Measurements from ENCODE around the gene SUSD4. TPM values are rescaled to one million over a fixed set of nuclear protein-coding genes. Genes with fewer than 3 reads are reported as not detected.

Gene SUSD4
- polyA plus RNA-seq, 2 of the 4 experiments (the other 2 are of a cell fraction): 0.61 to 0.85 TPM

DNA sequence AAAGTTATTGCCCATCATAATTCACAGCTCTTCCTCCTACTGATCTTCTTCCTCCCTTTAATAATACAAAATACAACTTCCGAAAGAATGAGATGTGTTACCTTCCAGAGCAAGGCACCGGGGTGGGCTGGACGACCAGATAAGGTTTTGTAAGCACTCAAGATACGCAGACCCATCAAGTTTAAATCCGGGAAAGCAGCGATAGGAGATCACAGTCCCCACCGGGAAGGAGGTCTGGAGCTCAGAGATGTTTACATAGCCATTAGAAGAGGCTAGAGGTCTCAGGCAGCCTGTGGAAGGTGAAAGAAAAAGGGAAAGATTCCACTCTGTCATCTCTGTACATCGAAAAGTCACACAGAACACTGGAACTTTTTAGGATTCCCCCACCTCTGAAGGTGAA lies 99.4 kb downstream of the SUSD4 start:
- no peak overlapping the region for H3K27ac ChIP-seq
- peaks cover 4% of the 10 kb centered on the region for H3K4me1 ChIP-seq
- POLR2A ChIA-PET: no interaction called here
- no peak overlapping the region for H3K4me3 ChIP-seq
- no peak for FAIRE-seq
- 42% methylated on average over 8 of the region's 8 CpGs for WGBS (ENCODE audit: missing lambda C conversion rate)
- TF ChIP-seq POLR2A (IDR thresholded peaks at IDR 0.05; ENCODE audit: low read length) (no peak), ZFP36 (IDR thresholded peaks at IDR 0.05; ENCODE audit: borderline replicate concordance, partially characterized antibody) (no peak), EP300 (IDR thresholded peaks at IDR 0.05) (no peak), CBX2 (IDR thresholded peaks at IDR 0.05; ENCODE audit: borderline replicate concordance, low read depth) (no peak), RNF2 (IDR thresholded peaks at IDR 0.05; ENCODE audit: borderline replicate concordance, low read depth) (no peak), HOXA7 (CRISPR knock-in tag; IDR thresholded peaks at IDR 0.05) (no peak), FOSL2 (IDR thresholded peaks at IDR 0.05) (no peak), FOSL2 (CRISPR knock-in tag; IDR thresholded peaks at IDR 0.05) (no peak), RAD21 (conservative IDR thresholded peaks at IDR 0.05 in 1 of 2, IDR thresholded peaks at IDR 0.05 in 1 of 2) (no peak), NPAS2 (CRISPR knock-in tag; IDR thresholded peaks at IDR 0.05; ENCODE audit: borderline replicate concordance) (no peak), HEYL (CRISPR knock-in tag; IDR thresholded peaks at IDR 0.05) (no peak), HOXB13 (CRISPR knock-in tag; IDR thresholded peaks at IDR 0.05; ENCODE audit: low read depth) (no peak), CBX8 (IDR thresholded peaks at IDR 0.05) (no peak), MYC (IDR thresholded peaks at IDR 0.05; ENCODE audit: borderline replicate concordance, low read length) (no peak), TP53 (CRISPR knock-in tag; IDR thresholded peaks at IDR 0.05) (no peak), EHMT2 (IDR thresholded peaks at IDR 0.05; ENCODE audit: low read depth) (no peak)
- TF ChIP-seq, protein P1, sequence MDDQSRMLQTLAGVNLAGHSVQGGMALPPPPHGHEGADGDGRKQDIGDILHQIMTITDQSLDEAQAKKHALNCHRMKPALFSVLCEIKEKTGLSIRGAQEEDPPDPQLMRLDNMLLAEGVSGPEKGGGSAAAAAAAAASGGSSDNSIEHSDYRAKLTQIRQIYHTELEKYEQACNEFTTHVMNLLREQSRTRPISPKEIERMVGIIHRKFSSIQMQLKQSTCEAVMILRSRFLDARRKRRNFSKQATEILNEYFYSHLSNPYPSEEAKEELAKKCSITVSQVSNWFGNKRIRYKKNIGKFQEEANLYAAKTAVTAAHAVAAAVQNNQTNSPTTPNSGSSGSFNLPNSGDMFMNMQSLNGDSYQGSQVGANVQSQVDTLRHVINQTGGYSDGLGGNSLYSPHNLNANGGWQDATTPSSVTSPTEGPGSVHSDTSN (IDR thresholded peaks at IDR 0.05): no peak
- TF ChIP-seq, protein P2, sequence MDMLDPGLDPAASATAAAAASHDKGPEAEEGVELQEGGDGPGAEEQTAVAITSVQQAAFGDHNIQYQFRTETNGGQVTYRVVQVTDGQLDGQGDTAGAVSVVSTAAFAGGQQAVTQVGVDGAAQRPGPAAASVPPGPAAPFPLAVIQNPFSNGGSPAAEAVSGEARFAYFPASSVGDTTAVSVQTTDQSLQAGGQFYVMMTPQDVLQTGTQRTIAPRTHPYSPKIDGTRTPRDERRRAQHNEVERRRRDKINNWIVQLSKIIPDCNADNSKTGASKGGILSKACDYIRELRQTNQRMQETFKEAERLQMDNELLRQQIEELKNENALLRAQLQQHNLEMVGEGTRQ (IDR thresholded peaks at IDR 0.05): no peak
- TF ChIP-seq, protein P3, sequence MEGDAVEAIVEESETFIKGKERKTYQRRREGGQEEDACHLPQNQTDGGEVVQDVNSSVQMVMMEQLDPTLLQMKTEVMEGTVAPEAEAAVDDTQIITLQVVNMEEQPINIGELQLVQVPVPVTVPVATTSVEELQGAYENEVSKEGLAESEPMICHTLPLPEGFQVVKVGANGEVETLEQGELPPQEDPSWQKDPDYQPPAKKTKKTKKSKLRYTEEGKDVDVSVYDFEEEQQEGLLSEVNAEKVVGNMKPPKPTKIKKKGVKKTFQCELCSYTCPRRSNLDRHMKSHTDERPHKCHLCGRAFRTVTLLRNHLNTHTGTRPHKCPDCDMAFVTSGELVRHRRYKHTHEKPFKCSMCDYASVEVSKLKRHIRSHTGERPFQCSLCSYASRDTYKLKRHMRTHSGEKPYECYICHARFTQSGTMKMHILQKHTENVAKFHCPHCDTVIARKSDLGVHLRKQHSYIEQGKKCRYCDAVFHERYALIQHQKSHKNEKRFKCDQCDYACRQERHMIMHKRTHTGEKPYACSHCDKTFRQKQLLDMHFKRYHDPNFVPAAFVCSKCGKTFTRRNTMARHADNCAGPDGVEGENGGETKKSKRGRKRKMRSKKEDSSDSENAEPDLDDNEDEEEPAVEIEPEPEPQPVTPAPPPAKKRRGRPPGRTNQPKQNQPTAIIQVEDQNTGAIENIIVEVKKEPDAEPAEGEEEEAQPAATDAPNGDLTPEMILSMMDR (IDR thresholded peaks at IDR 0.05): no peak
- TF ChIP-seq, protein P4, sequence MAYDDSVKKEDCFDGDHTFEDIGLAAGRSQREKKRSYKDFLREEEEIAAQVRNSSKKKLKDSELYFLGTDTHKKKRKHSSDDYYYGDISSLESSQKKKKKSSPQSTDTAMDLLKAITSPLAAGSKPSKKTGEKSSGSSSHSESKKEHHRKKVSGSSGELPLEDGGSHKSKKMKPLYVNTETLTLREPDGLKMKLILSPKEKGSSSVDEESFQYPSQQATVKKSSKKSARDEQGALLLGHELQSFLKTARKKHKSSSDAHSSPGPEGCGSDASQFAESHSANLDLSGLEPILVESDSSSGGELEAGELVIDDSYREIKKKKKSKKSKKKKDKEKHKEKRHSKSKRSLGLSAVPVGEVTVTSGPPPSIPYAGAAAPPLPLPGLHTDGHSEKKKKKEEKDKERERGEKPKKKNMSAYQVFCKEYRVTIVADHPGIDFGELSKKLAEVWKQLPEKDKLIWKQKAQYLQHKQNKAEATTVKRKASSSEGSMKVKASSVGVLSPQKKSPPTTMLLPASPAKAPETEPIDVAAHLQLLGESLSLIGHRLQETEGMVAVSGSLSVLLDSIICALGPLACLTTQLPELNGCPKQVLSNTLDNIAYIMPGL (CRISPR knock-in tag; IDR thresholded peaks at IDR 0.05; ENCODE audit: borderline replicate concordance): no peak
- H3K4me2 ChIP-seq: no peak overlapping the region
- CTCF ChIA-PET: interaction anchor here (2.6 kb wide), 1 partner anchor 130 kb away, joined by 7 read pairs; no protein-coding TSS in a partner anchor
- no peaks in the 10 kb centered on the region for H3K9me3 ChIP-seq
- no peak for DNase-seq (ENCODE audit: low read depth in 1 of 2, low spot score in 1 of 2)
- no peak for ATAC-seq

GRCh38 chr1:223261914-223262313 lies 102.1 kb downstream of the SUSD4 start:
- H3K4me3 ChIP-seq: no peak overlapping the region
- ChIA-PET POLR2A (no interaction called here), CTCF (interaction anchor here (1.0 kb wide), 1 partner anchor 17 kb away, joined by 4 read pairs; no protein-coding TSS in a partner anchor)
- no peak overlapping the region for H3K27ac ChIP-seq
- no peak overlapping the region for H3K4me2 ChIP-seq
- TF ChIP-seq ESRRA (IDR thresholded peaks at IDR 0.05; ENCODE audit: borderline replicate concordance, low read length) (no peak), HOXA7 (CRISPR knock-in tag; IDR thresholded peaks at IDR 0.05) (no peak), EP300 (IDR thresholded peaks at IDR 0.05) (no peak), FOXS1 (CRISPR knock-in tag; IDR thresholded peaks at IDR 0.05) (no peak), RFX5 (IDR thresholded peaks at IDR 0.05) (no peak), ZFP36 (IDR thresholded peaks at IDR 0.05; ENCODE audit: borderline replicate concordance, partially characterized antibody) (no peak), NPAS2 (CRISPR knock-in tag; IDR thresholded peaks at IDR 0.05; ENCODE audit: borderline replicate concordance) (no peak), PHF8 (IDR thresholded peaks at IDR 0.05; ENCODE audit: borderline replicate concordance, low read depth) (no peak), RCOR1 (IDR thresholded peaks at IDR 0.05; ENCODE audit: low read depth, low read length) (no peak), KDM5A (IDR thresholded peaks at IDR 0.05) (no peak), JUN (IDR thresholded peaks at IDR 0.05) (no peak)
- TF ChIP-seq, protein P5, sequence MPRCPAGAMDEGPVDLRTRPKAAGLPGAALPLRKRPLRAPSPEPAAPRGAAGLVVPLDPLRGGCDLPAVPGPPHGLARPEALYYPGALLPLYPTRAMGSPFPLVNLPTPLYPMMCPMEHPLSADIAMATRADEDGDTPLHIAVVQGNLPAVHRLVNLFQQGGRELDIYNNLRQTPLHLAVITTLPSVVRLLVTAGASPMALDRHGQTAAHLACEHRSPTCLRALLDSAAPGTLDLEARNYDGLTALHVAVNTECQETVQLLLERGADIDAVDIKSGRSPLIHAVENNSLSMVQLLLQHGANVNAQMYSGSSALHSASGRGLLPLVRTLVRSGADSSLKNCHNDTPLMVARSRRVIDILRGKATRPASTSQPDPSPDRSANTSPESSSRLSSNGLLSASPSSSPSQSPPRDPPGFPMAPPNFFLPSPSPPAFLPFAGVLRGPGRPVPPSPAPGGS (IDR thresholded peaks at IDR 0.05): no peak
- TF ChIP-seq, protein P6, sequence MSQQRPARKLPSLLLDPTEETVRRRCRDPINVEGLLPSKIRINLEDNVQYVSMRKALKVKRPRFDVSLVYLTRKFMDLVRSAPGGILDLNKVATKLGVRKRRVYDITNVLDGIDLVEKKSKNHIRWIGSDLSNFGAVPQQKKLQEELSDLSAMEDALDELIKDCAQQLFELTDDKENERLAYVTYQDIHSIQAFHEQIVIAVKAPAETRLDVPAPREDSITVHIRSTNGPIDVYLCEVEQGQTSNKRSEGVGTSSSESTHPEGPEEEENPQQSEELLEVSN (IDR thresholded peaks at IDR 0.05; ENCODE audit: borderline replicate concordance, low read depth): no peak
- TF ChIP-seq, protein P4 (CRISPR knock-in tag; IDR thresholded peaks at IDR 0.05; ENCODE audit: borderline replicate concordance): no peak
- WGBS (ENCODE audit: missing lambda C conversion rate): 56% methylated on average over 3 of the region's 3 CpGs
- peaks cover 22% of the 10 kb centered on the region for H3K4me1 ChIP-seq
- no peak for ATAC-seq
- FAIRE-seq: no peak
- H3K9me3 ChIP-seq: no peaks in the 10 kb centered on the region
- no peak for DNase-seq (ENCODE audit: low read depth in 1 of 2, low spot score in 1 of 2)

Data from A549 (cell line).